Liver (tissue), 9 donors: ENCODE measurements around the gene CCDC63. TPM values are rescaled to one million over a fixed set of nuclear protein-coding genes. Genes with fewer than 3 reads are reported as not detected.

Source experiments
- DNase-seq: peaks from one replicate; pipeline ENCODE4 v3.0.0-alpha.2; 2017; ENCODE audit warnings: low spot score
- H3K27ac ChIP-seq, 2 donors: one replicate each; pipeline ENCODE4 v1.7.0; 2013; ENCODE audit warnings: inconsistent platforms in 2 of 2, low read length in 2 of 2, control low read depth in 1 of 2, low read depth in 1 of 2, mild to moderate bottlenecking in 1 of 2
- H3K27me3 ChIP-seq, 4 donors: one replicate each; pipeline versions ENCODE4 v1.6.1 to v1.7.0; 2013; ENCODE audit warnings: low read length in 3 of 4, inconsistent platforms in 1 of 4, mild to moderate bottlenecking in 1 of 4, moderate library complexity in 1 of 4; ENCODE audit not compliant: control insufficient read depth in 4 of 4, insufficient read depth in 4 of 4
- H3K36me3 ChIP-seq, 4 donors: one replicate each; pipeline versions ENCODE4 v1.6.1 to v1.7.0; 2013; ENCODE audit warnings: low read length in 3 of 4, mild to moderate bottlenecking in 3 of 4, low read depth in 1 of 4, moderate library complexity in 1 of 4; ENCODE audit not compliant: control insufficient read depth in 4 of 4, insufficient read depth in 3 of 4
- H3K4me1 ChIP-seq, 4 donors: one replicate each; pipeline versions ENCODE4 v1.6.1 to v1.7.0; 2013; ENCODE audit warnings: low read length in 3 of 4, mild to moderate bottlenecking in 3 of 4, moderate library complexity in 1 of 4; ENCODE audit not compliant: control insufficient read depth in 4 of 4, insufficient read depth in 4 of 4
- H3K4me3 ChIP-seq, 3 donors: one replicate each; pipeline versions ENCODE4 v1.6.1 to v1.7.0; 2013; ENCODE audit warnings: low read length in 3 of 3, control low read depth in 1 of 3, low read depth in 1 of 3, mild to moderate bottlenecking in 1 of 3
- H3K9ac ChIP-seq, 2 donors: one replicate each; pipeline ENCODE4 v1.7.0; 2013; ENCODE audit warnings: low read length in 2 of 2, mild to moderate bottlenecking in 2 of 2, moderate library complexity in 2 of 2, control low read depth in 1 of 2, low read depth in 1 of 2
- H3K9me3 ChIP-seq, 4 donors: one replicate each; pipeline versions ENCODE4 v1.6.1 to v1.7.0; 2013; ENCODE audit warnings: low read length in 3 of 4; ENCODE audit not compliant: control insufficient read depth in 4 of 4
- EGR1 ChIP-seq, 2 donors: IDR thresholded peaks; 2 replicates each; pipeline ENCODE4 v1.6.1; 2016 to 2018; ENCODE audit warnings: antibody characterized with exemption in 2 of 2, low read depth in 2 of 2
- FOXA1 ChIP-seq: IDR thresholded peaks from 2 replicates; pipeline ENCODE4 v1.6.1; 2016; ENCODE audit warnings: antibody characterized with exemption
- FOXA2 ChIP-seq: IDR thresholded peaks from 2 replicates; pipeline ENCODE4 v1.6.1; 2016; ENCODE audit warnings: antibody characterized with exemption
- GABPA ChIP-seq, 2 donors: IDR thresholded peaks in 1 of 2; conservative IDR thresholded peaks in 1 of 2; 2 replicates each; pipeline ENCODE4 v1.6.1; 2016; ENCODE audit warnings: antibody characterized with exemption in 2 of 2, mild to moderate bottlenecking in 1 of 2, moderate library complexity in 1 of 2
- HNF4G ChIP-seq: IDR thresholded peaks from 2 replicates; pipeline ENCODE4 v1.6.1; 2016; ENCODE audit warnings: antibody characterized with exemption
- NR2F2 ChIP-seq: IDR thresholded peaks from 2 replicates; pipeline ENCODE4 v1.6.1; 2016; ENCODE audit warnings: antibody characterized with exemption
- RXRA ChIP-seq, 2 donors: IDR thresholded peaks; 2 replicates each; pipeline ENCODE4 v1.6.1; 2017 to 2018; ENCODE audit warnings: antibody characterized with exemption in 2 of 2, mild to moderate bottlenecking in 1 of 2
- SP1 ChIP-seq: IDR thresholded peaks from 2 replicates; pipeline ENCODE4 v1.6.1; 2018; ENCODE audit warnings: antibody characterized with exemption, mild to moderate bottlenecking
- TAF1 ChIP-seq: conservative IDR thresholded peaks from 2 replicates; pipeline ENCODE4 v1.6.1; 2016; ENCODE audit warnings: antibody characterized with exemption, mild to moderate bottlenecking
- YY1 ChIP-seq: IDR thresholded peaks from 2 replicates; pipeline ENCODE4 v1.6.1; 2016; ENCODE audit warnings: antibody characterized with exemption, mild to moderate bottlenecking
- WGBS: extraction: QIAGEN DNeasy Blood & Tissue Kit; methylation state at CpG from one replicate; pipeline ENCODE4 v1.1.7; 2013; 5-methylcytosine and 5-hydroxymethylcytosine counted together
- polyA plus RNA-seq, 2 donors: library from polyadenylated mRNA; stranded (reverse) in 1 of 2; unstranded in 1 of 2; fragments of 200-250 nt in 1 of 2; fragments of >200 nt in 1 of 2; fragmentation: Nextera tagmentation in 1 of 2; extraction: Ambion mirVana in 1 of 2; gene quantifications; one replicate each; pipeline versions ENCODE4 v1.2.1 to v1.2.3, GENCODE V29; 2013 to 2015
- total RNA-seq, 2 donors: library from RNA; depleted of rRNA; stranded (reverse); fragments of >200 nt; gene quantifications; one replicate each; pipeline ENCODE4 v1.2.3, GENCODE V29; 2014
- TF ChIP-seq, protein P1 (sequence below): IDR thresholded peaks from 2 replicates; pipeline ENCODE4 v1.6.1; 2016; ENCODE audit warnings: antibody characterized with exemption
- TF ChIP-seq, protein P2 (sequence below): IDR thresholded peaks from 2 replicates; pipeline ENCODE4 v1.6.1; 2016; ENCODE audit warnings: antibody characterized with exemption
- TF ChIP-seq, protein P3 (sequence below): IDR thresholded peaks from 2 replicates; pipeline ENCODE4 v1.6.1; 2016; ENCODE audit warnings: antibody characterized with exemption
- donor health status: healthy.
- donor health status: healthy.
- donor health status: healthy.
- donor health status: healthy.
- donor health status: healthy.

CCDC63 gene
- total and polyA plus RNA-seq, 4 donors = not detected

DNA sequence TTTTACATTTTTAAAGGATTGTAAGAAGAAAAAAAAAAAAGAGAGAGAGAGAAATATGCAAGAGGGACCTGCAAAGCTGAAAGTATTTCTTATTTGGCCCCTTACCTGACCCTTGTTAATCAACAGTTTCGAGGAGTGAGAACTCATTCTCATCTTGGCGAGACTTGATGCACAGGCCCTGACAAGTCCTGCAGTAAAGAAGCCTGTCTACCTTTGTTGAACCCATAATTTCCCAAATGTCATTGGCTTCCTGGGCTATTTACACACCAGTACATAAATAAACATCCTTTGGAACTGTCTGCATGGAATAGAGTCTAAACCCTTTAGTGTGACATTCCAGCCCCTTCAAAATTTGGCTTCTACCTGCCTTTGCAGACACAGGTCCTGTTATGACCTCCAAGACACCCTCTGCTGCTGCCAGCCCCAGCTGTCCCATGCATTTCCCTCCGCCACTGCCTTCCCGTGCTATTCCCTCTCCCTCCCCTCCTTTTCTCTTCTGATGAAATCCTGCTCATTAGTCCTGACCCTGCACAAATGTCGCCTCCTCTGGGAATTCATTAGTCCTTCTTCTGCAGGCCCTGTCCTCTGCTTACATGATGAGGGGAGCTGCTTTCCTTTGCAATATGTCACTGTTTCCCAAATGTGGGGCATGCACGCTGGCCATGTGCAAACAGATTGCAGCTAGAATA is 38.5 kb downstream of the CCDC63 start (continued):
- TF ChIP-seq FOXA2 (no peak), NR2F2 (no peak), YY1 (no peak), EGR1 (IDR thresholded peaks at IDR 0.05; ENCODE audit: low read depth in 2 of 2) (no peak), FOXA1 (no peak)
- TF ChIP-seq, protein P1, sequence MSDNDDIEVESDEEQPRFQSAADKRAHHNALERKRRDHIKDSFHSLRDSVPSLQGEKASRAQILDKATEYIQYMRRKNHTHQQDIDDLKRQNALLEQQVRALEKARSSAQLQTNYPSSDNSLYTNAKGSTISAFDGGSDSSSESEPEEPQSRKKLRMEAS = no peak

DNA sequence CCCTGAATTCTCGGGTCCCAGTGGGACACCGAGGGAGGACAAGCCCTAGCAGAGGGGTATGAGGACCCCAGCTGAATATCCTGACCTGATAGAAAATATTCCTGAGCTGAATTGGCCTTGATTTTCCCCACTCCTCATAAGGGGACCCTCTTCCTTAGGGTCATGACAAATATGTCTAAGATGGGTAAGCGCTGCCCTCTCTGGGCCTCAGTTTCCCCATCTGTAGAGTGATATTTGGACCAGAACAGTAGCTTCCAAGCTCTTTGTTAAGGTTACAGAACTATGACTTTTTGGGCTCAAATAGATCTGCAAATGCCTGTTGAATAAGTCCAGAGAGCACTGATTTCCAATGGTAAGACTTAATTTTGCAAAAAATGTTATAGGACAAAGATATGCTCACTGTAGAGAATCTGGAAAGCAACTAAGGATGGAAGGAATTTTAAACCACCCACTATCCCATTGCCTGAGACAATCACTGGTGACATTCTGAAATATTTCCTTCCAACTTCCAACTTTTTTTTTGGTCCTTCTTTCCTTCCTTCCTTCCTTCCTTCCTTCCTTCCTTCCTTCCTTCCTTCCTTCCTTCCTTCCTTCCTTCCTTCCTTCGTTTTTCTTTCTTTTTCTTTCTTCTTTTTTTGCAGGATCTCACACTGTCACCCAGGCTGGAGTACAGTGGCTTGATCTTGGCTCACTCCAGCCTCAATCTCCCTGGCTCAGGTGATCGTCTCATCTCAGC is 41.6 kb downstream of the CCDC63 start:
- Histone ChIP-seq H3K4me1 (no peaks in the 10 kb centered on the region), H3K9ac (no peak overlapping the region), H3K4me3 (no peak overlapping the region), H3K27ac (no peak overlapping the region), H3K27me3 (no peaks in the 10 kb centered on the region), H3K9me3 (no peaks in the 10 kb centered on the region), H3K36me3 (no peaks in the 10 kb centered on the region)
- DNase-seq = no peak
- WGBS = 36% methylated on average over 5 of the region's 5 CpGs
- TF ChIP-seq HNF4G (no peak), YY1 (no peak), FOXA2 (no peak), FOXA1 (no peak)
- TF ChIP-seq, protein P1 = no peak
- TF ChIP-seq, protein P2, sequence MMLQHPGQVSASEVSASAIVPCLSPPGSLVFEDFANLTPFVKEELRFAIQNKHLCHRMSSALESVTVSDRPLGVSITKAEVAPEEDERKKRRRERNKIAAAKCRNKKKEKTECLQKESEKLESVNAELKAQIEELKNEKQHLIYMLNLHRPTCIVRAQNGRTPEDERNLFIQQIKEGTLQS = no peak

DNA sequence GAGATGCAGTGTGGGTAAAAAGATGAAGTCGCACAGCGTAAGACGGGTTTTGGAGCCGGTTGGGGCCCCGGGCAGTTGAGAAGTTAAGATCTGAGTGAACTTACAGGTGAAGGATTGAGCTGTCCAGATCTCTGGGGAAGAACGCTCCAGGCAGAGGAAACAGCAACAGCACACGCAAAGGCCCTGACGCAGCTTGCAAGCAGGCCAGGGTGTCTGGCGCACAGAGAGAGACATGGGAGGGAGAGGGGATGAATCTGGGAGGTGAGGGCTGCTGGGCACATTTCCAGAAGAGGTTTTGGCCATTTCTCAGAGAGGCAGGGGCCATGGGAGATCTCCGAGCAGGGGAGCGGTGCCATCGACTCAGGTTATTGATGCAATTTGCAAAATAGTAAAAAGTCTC is 42.6 kb downstream of the CCDC63 start:
- no peaks in the 10 kb centered on the region for H3K36me3 ChIP-seq
- WGBS = 85% methylated on average over 12 of the region's 12 CpGs
- no peak for TF ChIP-seq NR2F2
- TF ChIP-seq FOXA2 = no peak
- TF ChIP-seq, protein P3, sequence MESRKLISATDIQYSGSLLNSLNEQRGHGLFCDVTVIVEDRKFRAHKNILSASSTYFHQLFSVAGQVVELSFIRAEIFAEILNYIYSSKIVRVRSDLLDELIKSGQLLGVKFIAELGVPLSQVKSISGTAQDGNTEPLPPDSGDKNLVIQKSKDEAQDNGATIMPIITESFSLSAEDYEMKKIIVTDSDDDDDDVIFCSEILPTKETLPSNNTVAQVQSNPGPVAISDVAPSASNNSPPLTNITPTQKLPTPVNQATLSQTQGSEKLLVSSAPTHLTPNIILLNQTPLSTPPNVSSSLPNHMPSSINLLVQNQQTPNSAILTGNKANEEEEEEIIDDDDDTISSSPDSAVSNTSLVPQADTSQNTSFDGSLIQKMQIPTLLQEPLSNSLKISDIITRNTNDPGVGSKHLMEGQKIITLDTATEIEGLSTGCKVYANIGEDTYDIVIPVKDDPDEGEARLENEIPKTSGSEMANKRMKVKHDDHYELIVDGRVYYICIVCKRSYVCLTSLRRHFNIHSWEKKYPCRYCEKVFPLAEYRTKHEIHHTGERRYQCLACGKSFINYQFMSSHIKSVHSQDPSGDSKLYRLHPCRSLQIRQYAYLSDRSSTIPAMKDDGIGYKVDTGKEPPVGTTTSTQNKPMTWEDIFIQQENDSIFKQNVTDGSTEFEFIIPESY = no peak
- no peak for TF ChIP-seq SP1
- TF ChIP-seq RXRA (IDR thresholded peaks at IDR 0.05) = no peak
- TF ChIP-seq FOXA1 = no peak
- no peak for TF ChIP-seq YY1
- no peak for TF ChIP-seq TAF1
- no peak for TF ChIP-seq GABPA (IDR thresholded peaks at IDR 0.05 in 1 of 2, conservative IDR thresholded peaks at IDR 0.05 in 1 of 2)
- TF ChIP-seq, protein P1 = no peak
- TF ChIP-seq, protein P2 = no peak
- no peak overlapping the region for H3K9ac ChIP-seq
- no peak overlapping the region for H3K27ac ChIP-seq
- H3K4me1 ChIP-seq = peaks cover 0 to 3% (median 1%) of the 10 kb centered on the region in 4 donors
- H3K9me3 ChIP-seq = no peaks in the 10 kb centered on the region
- H3K4me3 ChIP-seq = no peak overlapping the region
- H3K27me3 ChIP-seq = no peaks in the 10 kb centered on the region
- DNase-seq = no peak
